Dedifferentiated amniotic fluid mesenchymal stem cell (primary cell): ENCODE results near the gene ERICH2.
A peak's percentile ranks its signal among the peaks of the same experiment; 100 is the strongest.

Experiments
- DNase-seq: peaks from one replicate; pipeline ENCODE4 v3.0.0-alpha.2; 2016; ENCODE audit errors: extremely low spot score

The ERICH2 gene

DNA sequence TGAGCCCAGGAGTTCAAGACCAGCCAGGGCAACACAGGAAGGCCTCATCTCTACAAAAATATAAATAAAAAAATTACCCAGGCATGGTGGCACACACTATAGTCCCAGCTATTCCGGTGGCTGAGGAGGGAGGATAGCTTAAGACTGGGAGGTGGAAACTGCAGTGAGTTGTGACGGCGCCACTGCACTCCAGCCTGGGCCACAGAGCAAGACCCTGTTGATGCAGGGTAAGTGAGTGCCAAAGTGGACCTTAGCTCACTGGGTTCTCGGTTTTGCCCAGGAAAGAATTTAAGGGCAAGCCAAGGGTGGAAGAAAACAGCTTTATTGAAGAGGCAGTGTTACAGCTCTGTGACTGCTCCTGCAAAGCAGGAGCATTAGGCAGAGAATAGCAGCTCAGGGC, 6.9 kb upstream of the ERICH2 start:
- DNase-seq = no peak

DNA sequence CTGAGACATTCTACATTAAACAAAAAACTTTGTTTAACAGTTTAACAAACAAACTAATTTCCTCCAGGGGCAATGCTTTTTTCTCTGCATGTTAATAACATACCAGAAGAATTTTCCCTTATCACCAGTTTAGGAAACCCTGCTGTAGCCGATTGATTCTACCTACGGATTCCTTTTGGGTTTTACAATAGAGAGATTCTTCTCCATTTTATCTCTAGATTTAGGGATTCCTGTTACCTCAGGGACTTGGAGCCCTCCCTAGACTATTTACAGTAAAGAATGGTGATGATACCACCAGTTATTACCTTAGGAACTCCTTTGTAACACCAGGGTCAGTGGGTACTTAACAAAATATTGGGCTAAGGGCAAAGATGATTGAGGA, 5.3 kb upstream of the ERICH2 start:
- DNase-seq = no peak

DNA sequence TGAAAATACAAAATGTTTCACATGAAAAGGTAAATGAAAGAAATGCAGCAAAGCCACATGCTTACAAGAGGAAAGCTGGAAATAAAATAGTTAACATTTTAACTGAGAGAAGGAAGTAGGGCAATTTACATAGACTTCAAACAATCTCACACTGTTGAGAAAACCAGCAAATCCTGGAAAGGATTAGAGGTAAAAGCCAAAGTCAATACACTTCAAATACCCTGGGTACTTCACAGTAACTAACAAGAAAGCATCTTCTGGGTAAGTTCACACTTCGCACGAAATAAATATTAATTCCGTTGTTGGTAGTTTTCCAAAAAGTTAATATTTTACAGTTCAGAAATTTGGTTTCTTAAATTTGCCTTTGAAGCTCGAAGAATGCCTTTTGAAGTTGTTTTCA, 3.5 kb upstream of the ERICH2 start:
- DNase-seq = no peak

DNA sequence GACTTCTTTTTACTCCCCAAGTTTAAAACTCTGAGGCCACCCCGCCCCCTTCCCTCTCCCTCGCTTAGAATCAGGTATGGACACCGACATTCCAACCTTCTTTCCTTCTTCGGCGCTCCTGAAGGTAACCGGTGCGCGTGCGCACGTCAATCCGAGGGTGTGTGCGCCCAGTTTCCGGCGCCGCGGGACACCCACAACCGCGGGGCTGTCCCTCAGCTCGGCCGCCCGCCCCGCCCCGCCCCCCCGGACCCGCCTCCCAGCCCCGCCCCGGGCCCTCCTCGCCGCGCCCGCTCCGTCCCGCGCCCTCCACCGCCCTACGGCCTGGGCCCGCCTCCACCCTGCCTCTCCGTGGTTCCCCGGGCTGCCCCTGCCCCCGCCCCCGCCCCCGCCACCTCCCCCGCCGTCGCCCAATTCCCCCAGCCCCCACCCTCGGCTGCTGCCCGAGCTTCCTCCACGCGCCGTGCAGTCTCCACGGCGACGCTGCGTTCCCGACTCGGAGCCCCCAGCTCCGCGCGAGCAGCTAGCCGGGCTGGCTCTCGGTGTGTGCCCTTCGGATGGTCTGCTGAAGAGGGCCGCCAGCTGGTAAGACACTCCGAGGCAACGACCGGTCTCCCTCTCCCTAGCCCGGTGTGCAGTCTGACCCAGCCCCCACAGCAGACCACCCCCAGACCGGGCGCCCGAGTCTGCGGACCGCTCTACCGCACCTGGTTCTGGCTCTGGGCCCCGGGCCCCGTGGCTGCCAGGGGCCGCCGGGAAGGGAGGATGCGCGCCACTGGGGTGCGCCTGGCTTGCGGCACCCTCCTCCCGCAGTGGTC, 635 bp downstream of the ERICH2 start:
- DNase-seq = peak; percentile 35

DNA sequence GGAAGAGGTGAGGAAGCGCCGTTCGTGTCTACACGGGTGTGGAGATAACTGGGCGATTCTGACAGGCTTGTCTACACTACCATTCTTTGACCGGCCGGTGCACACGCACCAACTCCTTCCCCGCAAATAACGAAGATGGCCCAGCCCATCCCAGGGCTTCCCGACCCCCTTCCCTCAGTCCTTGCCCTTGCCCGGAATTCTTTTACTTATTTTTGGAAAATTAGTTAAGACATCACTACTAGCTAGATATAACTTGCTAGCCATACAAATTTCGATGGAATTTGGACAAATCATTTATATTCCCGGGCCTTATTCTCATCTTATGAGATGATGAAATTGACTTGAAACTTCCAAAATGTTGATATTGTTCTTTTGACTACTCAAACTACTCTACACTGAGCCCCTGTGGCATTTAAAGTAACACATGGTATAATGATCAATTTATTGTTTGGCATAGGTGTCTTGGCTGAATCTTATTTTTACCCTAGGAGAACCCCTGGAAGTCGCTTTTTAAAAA, 1.3 kb downstream of the ERICH2 start:
- DNase-seq = peak; percentile 20

DNA sequence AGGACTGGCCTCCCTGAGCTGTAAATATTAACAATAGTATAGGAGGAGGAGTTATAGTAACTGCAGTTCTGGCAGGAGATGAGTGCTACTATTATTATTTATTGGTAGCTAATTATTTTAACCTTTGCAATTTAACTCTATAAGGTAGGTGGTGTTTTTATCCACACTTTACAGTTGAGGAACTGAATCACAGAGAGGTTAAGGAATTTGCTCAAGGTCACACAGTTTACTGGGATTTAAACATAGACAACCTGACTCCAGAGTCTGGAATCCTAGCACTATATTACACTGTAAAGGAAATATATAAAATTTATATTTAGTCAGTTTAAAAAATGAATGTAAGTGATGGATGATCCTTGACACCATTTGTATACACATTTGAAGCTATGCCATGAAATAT, 2.1 kb downstream of the ERICH2 start:
- DNase-seq = no peak

DNA sequence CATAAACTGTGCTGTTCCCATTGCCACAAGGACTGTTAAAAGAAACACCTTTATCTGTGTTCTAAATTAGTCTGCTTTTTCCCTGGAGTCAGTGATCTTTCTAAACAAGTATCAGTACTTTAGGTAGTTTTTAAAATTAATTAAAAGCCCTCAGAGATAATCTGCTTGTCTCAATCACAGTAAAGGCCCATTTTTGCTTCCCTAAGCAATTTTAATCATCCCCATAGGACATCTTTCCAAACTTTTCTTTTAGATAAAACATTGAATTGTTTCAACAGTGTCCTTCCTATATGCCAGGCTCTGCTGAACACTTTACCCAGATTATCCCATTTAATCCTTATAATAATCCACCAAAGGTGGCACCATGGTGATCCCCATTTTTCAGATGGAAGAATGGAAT, 3.9 kb downstream of the ERICH2 start:
- DNase-seq = no peak

DNA sequence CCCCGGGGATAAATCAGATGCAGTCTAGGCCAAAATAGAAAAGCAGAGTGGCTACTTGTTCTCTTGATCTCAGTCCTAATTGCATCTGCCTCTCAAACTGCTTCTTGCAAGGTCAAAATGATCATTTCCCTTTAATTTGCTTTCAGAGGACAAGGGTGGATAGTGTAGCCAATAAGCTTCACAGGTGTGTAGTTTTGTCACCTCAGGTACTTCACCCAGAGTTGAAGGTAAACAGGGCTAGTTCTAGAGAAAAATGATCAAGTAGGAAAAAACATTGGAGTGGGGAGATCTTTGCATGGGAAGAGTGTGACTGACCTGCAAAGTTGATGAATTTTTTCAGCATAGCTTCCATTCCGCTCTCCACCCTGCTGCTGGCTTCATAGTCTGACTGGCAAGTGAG, 8.7 kb downstream of the ERICH2 start:
- no peak for DNase-seq

DNA sequence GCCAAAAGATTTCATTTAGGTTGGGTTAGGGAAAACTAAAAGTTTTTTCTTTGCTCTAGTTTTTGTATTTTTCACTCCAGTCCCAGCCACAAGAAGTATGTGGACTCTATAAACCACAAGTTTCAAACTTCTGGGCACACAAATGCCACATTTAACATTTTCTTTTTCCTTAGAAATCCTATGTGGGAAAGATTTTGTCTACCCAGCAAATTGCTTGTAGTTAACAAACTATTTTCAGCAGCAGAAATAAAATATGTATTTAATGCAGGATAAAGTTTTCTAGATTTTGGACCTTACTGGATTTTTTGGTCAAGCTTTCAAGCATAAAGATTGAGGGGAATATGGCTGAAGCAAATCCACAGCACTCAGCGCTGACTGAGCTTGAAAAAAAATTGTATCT, 9.1 kb downstream of the ERICH2 start:
- no peak for DNase-seq

DNA sequence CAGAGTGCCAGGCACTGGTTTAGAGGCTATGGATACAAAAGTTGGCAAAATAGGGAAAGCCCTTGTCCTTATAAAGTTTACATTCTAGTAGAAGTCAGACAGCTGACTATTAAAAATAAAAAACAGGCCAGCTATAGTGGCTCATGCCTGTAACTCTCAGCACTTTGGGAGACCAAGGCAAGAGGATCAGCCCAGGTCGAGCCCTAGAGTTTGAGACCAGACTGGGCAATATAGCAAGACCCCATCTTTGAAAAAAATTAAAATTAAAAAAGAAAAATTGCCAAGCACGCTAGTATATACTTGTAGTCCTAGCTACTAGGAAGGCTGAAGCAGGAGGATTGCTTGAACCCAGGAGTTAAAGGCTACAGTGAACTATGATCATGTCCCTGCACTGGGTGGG, 12.5 kb downstream of the ERICH2 start:
- DNase-seq = no peak

DNA sequence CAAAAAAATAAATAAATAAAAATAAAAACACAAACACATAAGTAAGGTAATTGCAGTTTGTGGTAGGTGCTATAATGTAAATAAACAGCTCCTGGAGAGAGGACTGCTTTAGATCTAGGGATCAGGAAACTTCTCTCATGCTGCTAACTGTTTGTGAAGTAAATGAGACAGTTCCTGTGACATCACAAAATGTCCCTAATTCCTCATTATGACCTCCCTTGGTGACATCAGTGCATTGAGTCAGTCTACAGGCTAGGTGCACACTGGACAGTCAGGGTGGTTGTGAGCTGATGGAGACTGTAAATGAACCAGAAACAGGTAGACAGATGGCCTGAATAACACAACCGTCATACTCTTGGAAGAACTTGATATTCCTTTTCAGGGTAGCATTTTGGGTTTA, 13.4 kb downstream of the ERICH2 start:
- DNase-seq = no peak

DNA sequence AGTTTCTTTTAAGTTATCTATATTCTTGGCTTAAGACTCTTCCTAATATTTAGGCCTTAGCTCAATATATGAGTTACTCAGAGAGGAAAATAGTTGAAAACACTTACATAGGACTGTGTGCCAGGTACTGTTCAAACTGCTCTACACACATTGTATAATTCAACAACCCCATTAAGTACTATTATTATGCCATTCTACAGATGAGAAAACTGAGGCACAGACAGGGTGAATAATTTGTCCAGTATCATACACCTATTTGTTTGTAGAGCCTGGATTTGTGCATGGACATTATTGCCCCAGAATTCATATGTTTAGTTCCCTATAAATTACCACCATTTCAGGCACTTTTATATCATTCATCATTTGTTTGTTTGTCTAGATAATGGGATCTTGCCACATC, 28.8 kb downstream of the ERICH2 start:
- no peak for DNase-seq

DNA sequence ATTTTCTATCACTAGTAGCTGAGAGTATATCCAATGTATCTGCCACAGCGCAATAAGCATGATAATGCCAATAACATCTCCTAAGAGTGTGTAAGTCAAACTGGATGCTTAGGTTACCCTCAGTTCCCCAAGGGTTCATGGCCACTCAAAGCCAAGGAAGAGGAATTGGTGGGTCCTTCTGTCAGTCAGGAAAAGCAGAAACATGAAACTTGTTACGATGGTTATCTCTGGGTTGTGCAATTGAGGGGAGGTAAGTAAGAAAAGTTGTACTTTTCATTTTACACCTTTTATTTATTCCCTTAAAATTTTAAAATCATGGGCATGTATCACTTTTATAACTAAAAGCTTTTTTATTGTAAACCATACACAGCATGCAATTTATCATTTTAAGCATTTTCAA, 36.4 kb downstream of the ERICH2 start:
- no peak for DNase-seq

DNA sequence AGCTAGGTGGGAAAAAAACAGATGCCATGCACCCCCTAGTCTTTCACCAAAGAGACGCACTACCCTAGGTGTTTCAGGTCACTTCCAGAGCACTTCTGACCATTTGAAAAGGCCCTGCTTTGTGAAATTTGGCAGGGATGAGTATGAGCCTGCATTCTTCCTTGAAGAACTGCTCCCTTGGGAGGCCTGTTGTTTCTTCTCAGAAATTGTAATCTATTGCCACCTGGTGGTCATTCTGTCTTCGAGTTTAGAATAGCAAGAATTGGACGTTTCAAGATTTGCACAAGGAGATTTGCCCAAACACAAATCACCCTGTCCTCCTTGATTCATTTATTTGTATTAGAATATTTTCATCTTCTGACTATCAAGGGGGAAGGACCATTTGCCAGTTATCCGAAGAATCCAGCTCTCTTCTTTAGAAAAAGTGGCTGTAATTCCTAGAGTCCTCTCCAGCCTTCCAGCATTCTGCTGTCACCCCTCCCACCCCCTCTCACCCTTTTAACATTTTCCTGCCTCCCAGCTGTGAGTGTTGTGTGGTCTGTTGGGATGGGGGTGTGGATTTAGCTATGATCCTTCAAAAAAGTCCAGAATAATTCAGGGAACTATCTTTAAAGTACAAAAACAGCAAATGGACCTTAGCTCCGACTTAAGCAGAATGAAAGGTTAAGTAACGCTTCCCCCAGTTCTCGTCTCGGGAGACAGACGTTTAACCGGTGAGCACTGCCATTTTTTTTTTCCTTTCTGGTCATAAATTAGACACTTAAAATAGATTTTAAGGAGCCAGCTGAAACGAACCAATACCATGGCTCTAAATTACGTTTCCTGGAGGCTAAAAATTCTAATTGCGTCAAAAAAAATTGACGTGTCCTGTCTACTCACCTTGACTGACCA, 42.8 kb downstream of the ERICH2 start:
- DNase-seq = peak; percentile 92

DNA sequence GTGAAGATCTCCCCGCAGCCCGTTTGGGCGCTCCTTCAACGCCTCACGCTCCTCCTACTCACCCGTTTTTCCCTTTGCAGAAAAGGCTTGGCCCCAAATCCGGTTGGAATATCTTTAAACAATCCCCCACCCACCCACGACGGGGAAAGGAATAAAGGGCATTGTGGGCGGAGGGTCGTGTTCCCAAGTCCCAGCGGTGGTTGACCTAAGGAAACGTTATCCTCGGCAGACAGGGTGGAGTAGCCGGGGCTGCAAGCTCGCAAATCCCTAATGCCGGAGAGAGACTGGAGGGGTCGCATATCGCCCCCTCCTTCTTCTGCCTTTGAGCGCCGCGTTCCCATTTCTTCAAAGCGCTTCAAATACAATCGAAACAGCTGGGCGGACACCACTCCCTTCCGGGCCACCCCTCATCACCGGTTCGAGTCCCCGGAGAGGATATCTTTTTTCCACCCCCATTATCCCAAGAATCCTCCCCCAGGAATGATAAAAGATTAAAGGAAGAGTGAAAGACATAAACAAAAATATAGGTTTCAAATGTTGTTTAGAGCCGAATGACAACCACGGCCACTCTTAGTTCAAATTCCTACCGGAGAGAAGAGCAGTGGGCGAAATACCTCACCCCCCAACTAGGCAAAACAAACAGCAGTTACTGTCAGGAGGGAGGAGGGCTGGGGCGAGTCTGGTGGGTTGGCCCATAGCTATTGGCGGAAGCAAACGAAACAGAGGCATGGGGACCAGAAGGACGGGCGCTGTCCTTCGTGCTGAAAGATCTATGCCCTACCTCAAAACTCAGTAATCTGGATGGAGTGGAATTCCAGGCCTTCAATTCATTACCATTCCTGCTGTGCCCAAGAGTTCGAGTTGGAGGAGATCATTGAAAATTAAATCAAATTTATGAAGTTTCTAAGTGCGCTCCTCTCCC, 43.7 kb downstream of the ERICH2 start:
- DNase-seq = no peak

DNA sequence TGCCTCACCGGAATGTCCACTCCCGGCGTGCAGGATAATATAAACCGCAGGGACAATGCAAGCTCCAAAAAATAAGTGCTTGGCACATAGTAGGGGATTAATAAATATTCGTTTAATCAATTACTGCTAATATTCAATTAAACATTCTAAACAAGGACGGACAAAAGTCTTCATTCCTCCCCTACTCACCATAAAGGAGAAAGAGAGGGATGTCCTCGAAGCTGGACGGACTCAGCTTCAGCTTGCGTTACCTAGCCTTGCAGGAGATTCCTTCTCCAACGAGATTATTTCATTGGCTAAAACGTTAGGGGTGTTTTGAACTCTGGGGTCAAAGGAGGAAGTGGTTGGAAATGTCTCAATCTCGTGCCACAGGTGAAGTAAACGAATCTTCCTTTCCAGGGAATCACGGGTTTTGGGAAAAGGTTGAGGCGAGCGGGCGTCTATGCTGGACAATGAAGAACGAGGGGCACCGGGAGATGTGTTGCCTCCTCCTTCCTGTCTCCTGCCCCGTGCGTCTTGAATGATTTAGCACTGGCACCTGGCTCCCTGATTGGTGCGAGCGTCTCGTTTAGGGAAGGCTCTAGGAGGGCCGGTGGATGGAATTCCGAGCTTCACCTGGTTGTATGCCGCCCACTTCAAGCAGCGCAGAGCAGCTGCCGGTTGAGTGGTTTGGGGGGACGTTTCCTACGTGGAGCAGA, 44.5 kb downstream of the ERICH2 start:
- no peak for DNase-seq

DNA sequence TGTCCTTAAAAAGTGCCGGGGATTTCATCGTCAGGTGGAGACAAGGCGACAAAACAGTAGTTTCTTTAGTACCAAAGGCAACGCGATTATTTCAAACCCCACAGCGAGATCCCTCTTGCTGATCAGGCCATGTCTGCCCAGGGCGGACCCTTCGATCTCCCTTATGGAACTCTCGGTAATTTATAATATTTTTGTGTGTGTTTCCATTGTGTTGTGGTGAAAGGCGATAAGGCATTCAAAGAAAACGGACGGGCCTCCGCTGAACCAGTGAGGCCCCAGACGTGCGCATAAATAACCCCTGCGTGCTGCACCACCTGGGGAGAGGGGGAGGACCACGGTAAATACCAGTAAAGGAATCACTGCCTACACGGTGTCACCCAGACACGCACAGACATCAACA, 45.1 kb downstream of the ERICH2 start:
- DNase-seq = no peak

DNA sequence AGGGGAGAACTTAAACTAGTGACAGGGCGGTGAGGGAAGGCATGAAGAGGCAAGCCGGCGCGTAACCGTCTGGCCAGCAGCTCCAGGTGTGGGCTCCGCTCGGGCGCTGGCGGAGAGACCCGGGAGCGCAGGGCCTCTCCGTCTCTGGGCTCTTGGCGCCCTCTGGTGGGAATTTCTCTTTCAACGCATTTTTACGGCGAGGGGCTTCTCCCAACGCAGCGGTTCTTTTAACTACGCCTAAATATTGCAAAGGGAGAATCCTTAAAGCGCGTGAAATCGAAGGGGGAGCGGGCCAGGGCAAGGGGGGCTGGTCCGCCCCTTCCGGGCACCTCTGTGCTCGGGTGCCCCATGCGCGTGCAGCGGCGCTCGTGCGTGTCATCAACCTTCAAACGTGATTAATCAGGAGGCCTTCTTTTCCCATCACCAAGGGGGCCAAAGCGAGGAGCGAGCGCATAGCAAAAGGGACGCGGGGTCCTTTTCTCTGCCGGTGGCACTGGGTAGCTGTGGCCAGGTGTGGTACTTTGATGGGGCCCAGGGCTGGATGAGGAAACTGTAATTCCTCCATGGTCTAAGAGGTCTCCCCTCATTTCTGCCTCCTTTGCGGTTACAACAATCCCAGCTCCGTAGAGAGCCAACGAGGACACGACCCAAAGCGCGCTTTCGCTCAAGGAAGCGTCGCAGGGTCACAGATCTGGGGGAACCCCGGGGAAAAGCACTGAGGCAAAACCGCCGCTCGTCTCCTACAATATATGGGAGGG, 45.7 kb downstream of the ERICH2 start:
- DNase-seq = no peak

DNA sequence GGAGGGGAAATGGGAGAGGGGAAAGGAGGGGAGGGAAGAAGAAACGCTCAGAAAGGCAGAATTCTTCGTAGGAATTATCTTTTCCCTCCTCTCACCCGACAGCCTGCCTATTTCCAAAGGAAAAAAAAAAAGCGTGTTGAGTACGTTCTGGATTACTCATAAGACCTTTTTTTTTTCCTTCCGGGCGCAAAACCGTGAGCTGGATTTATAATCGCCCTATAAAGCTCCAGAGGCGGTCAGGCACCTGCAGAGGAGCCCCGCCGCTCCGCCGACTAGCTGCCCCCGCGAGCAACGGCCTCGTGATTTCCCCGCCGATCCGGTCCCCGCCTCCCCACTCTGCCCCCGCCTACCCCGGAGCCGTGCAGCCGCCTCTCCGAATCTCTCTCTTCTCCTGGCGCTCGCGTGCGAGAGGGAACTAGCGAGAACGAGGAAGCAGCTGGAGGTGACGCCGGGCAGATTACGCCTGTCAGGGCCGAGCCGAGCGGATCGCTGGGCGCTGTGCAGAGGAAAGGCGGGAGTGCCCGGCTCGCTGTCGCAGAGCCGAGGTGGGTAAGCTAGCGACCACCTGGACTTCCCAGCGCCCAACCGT, 46.4 kb downstream of the ERICH2 start, which contains the start of gene GAD1:
Gene GAD1 (plus strand): TSS at position 384 of the 589 bp plus-strand sequence. CDS start 1,705 bp downstream, outside the sequence.
- no peak for DNase-seq
